22Rv1 (cell line): ENCODE measurements around the gene STON1.

ENCODE experiments used
- ZFX ChIP-seq: fragments of 450-650 bp; IDR thresholded peaks from 2 replicates; pipeline ENCODE4 v1.6.1; 2017; ENCODE audit warnings: antibody characterized with exemption, borderline replicate concordance
- TF ChIP-seq, protein P1 (sequence below): fragments of 450-650 bp; IDR thresholded peaks from 2 replicates; pipeline ENCODE4 v1.5.1; 2017; ENCODE audit warnings: mild to moderate bottlenecking

DNA sequence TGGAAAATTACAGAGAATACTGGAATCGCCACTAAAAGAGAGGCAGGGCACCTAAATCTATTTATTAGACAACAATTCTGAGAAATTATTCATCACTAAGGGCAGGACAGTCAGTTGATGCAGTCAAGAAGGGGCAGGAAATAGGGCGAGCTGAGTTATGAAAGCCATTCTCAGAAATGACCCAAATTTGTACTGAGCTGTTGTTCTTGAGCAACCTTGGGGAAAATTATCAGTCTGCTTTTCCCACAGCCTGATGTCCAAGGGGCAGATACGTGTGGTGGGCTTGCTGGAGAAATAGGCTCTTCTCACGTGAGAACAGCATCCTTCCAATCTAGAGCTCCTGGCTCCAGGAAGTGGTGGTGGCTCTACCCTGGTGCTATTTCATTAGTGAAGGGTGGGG is 38.6 kb downstream of the STON1 start:
- TF ChIP-seq, protein P1, sequence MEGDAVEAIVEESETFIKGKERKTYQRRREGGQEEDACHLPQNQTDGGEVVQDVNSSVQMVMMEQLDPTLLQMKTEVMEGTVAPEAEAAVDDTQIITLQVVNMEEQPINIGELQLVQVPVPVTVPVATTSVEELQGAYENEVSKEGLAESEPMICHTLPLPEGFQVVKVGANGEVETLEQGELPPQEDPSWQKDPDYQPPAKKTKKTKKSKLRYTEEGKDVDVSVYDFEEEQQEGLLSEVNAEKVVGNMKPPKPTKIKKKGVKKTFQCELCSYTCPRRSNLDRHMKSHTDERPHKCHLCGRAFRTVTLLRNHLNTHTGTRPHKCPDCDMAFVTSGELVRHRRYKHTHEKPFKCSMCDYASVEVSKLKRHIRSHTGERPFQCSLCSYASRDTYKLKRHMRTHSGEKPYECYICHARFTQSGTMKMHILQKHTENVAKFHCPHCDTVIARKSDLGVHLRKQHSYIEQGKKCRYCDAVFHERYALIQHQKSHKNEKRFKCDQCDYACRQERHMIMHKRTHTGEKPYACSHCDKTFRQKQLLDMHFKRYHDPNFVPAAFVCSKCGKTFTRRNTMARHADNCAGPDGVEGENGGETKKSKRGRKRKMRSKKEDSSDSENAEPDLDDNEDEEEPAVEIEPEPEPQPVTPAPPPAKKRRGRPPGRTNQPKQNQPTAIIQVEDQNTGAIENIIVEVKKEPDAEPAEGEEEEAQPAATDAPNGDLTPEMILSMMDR: no peak
- TF ChIP-seq ZFX: no peak
